ENCODE results near the gene A4GALT.
"Not testable (repeated sequence)": the region's sequence is repeated elsewhere in the genome, so short reads cannot be mapped to it uniquely, and the experiment has no call there.

The A4GALT gene, protein sequence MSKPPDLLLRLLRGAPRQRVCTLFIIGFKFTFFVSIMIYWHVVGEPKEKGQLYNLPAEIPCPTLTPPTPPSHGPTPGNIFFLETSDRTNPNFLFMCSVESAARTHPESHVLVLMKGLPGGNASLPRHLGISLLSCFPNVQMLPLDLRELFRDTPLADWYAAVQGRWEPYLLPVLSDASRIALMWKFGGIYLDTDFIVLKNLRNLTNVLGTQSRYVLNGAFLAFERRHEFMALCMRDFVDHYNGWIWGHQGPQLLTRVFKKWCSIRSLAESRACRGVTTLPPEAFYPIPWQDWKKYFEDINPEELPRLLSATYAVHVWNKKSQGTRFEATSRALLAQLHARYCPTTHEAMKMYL

DNA sequence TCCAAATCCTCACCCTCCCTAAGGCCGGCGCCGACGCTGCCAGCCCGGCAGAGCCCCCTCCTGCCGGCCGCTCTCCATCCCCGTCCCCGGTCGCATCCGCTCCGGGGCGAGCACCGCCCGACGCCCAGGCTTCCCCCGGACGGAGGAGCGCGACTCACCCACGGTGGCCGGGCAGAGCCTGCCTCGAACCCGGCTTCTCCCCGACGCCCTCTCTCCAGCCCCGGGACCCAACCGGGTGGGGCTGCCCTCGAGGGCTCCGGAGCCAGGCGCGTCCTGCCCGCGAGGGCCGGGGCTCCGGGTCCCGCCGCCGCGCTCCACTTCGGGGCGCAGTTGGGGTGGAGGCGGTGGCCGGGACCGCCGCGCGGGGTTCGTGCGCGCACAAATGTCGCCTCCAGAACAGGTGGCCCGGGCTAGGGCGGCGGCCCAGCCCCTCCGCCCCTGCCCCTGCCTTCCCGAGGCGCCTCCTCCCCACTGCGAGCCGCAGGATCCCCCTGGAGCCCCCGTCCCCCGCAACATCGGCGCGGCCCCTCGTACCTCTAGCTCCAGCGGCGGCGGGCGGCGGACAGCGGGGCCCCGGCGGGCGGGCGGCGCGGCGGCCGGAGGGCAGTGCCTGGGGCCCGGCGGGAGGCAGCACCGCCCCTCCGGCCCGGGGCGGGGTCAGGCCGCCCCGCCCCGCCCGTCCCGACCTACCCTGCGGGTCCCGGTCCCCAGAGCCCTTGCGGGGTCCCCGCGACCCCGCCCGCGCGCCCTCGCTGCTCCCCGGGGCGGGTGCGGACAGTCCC is at the start of gene A4GALT:
Gene A4GALT, minus strand, starts transcription at position 608 of the 782 bp plus-strand sequence. CDS start 26,919 bp downstream, outside the sequence.
- DNase-seq (ENCODE audit: low read depth) = no peak

DNA sequence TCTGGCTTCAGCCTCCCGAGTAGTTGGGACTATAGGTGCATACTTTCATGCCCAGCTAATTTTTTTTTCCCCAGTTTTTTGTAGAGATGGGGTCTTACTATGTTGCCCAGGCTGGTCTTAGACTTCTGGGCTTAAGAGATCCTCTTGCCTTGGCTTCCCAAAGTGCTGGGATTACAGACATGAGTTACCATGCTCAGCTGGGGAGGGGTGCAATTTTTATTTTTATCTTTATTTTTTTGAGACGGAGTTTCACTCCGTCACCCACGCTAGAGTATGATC is 49.7 kb upstream of the A4GALT start:
- no peak for DNase-seq (ENCODE audit: low read depth)

DNA sequence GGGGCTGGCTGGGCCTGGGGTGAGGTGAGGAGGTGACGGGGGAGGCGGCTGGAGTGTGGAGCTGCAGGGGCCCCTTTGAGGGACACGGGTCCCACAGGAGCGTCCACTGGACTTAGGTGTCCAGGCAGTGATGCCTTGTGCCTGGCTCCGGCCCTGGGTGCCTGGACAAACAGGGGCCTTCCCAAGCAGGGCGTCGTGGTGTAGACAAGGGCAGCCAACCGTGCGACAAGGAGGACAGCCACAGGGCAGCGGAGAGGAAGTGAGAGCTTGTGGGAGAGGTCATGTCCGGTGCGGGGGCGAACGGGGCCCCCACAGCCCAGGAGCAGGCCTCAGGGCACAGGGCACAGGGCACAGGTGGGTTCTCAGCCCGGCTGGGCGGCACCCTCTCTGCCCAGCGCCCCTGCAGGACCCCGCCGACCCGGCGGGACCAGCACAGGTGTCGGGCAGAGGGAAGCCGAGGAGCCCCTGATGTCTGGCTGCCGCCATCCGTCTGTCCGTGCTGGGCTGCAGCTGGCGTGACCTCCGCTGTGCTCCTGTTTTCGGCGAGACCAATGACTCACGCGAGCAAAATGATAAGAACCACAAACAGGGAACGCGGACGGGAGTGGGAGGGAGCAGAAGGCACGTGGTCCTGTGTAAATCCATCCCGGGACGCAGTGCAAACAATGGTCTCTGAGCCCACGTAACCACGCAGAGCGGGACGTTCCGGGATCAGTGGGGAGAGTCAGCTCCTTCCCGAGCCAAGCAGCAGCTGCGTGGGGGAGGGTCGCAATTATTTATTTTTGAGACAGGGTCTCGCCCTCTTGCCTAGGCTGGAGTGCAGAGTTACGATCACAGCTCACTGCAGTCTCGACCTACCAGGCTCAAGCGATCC is 49.1 kb upstream of the A4GALT start:
- DNase-seq (ENCODE audit: low read depth) = no peak

DNA sequence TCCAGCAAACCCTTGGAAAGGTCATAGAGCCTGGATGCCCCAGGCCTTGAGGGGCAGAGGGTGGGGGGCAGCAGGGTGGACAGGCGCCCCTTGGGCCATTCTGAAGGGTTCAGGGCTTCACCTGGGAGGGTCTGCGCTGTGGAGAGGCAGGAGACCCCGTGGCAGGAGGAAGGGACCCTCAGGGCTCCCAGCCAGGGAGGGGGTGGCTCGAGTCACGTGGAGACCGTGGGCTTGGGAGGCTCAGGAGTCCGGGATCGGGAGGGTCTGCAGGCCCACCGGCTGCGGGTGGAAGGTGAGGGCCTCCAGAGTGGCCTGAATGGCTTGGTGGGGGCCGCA is 48.5 kb upstream of the A4GALT start:
- no peak for DNase-seq (ENCODE audit: low read depth)

DNA sequence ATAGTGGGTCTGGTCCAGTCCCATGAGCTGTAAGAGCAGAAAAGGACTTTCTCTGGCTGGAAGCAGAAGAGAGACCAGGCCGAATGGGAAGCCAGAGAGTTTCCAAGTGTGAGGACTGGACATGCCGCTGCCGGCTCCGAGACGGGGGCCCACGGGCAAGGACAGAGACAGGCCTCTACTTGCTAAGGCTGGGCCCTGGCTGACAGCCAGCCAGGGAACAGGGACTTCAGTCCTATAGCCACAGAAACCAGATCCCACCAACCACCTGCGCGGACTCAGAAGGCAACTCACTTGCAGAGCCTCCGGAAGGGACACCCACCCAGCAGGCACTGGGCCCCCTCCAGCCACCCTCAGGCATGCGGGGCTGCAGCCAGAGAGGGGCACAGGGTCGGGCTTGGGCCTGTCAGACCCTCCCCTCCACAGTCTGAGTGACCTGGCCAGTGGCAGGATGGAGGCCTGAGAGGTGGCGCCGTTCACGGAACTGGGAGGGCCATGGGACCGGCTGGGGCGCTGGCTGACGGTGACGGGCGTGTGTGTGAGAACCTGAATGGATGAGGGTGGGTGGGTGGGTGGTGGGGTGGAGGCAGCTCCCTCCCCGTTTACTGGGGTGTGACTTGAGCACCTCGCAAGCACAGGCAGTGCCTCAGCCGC is 47.8 kb upstream of the A4GALT start:
- DNase-seq (ENCODE audit: low read depth) = no peak

DNA sequence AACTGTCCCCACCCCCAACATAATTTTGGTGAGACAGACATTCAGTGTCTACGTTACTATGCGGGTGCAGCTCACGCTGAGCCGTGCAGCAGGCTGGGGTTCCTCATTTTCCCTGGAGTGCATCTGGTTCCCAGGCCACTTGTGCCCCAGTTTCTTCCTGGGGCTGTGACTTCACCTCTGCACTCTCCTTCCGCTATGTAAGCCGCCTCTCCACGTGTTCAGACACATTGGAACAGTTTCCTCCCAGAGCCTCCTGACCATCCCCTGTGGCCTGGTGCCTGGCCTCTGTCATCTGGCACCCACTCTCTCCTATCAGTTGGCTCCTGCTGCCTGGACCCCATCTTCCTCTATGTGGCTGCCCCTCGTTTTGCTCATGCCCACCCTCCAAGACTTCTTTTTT is 46.2 kb upstream of the A4GALT start:
- no peak for DNase-seq (ENCODE audit: low read depth)

DNA sequence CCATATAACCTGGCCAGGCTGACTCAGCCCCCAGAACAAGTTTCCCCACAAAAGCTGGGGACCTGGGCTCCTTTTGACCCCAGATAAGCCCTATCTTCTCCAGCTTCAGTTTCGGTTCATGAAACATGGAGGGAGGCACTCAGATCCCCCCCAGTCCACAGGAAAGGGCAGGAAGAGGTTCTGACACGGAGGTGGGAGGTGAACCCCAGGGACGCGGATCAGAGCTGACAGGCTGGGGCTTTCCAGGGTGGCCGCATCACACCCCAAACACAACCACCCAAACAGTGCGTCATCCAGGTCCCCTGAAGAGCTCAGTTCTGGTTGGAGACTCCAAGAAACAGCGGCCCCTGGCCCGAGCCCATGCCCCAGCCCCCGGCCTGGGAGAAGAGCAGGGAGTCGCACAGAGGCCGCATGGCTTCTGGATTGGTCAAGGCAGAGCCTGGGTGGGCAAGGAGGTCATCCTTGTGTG is 44.3 kb upstream of the A4GALT start:
- DNase-seq (ENCODE audit: low read depth) = no peak

DNA sequence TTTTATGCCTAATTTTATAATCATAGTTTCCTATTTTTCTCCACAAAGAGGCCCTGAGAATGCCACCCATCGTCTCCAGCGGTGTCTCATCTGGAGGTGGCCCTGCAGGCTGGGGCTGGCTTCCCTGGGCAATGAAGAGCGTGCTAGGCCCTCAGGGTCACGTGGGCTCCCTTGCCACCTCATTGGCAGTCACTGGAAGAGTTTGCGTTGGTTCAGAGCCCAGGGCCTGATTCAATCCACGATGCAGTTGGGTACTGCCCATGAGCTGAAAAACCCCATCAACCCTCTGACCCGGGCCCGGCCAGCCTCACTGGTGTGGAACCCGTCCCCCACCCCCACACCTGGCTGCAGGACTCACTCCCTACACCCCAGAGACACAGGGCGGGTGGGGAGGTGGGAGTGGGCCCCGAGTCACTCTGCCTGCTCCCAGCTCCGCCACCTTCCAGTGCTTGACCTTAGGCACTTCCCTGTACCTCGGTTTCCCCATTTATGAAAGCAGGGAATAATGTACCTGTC is 43.4 kb upstream of the A4GALT start:
- DNase-seq (ENCODE audit: low read depth) = no peak

DNA sequence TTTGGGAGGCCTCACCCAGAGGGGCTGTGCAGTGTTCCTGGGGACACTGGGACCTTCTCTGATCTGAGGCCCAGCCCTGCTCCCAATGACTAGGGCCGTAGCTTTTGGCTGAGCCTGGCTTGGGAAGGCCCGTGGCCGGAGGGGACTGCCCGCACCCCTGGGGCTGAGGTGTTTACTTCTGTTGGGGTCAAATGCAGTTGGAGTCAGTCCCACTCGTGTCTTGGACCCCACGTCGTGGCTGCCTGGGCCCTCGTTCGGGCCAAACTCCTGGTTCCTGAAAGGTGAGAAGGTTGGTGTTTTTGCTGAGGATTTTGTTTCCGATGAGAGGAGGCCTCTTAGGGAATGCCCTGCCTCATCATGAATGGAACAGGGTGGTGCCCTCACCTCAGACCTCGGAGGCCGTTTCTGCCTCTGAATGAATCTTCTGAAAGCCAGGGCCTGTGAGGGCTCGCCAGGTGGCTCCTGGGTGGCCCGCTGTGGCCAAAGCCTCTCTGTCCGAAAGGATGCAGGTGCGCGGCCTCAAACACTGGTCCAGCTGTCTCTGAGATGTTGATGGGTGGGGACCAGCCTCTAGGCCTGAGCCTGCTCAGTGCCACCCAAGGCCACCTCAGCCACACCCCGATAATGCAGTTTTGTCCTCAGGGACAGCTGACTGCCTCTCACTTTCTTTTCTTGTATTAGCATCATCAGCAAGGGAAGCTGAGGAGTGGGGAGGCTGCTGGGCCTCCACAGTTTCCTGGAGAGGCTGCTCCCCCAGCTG is 40.3 kb upstream of the A4GALT start:
- DNase-seq (ENCODE audit: low read depth) = no peak

DNA sequence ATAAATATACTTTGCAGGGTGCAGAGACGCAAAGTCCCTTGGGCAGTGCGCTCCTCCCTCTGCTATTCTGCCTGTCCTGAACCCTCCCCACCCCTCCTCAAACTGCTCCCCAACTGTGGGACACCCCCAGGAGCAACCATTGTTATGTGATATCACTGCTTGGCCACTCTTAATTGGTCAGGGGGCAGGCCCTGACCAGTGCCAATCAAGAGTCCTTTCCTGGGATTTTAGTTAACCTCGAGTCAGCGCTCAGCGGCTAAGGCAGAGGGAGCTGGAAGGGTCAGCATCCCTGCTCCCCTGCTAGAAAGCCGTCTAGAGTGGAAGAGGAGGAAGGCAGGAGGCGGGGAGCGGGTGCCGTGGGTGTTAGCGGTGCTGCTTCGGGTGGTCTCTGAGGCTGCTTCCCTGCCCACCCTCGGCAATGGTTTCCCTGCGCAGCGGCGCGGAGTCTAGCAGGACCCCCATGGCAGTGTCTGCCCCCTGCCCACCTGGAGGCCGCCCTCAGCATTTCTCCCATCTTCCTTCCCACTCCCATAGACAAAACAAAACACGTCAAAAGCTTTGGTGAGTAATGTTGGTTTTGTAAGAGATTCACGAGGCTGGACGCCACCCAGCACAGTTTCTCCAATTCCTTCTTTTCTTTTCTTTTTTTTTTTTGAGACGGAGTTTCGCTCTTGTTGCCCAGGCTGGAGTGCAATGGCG is 38.4 kb upstream of the A4GALT start:
- no peak for DNase-seq (ENCODE audit: low read depth)

DNA sequence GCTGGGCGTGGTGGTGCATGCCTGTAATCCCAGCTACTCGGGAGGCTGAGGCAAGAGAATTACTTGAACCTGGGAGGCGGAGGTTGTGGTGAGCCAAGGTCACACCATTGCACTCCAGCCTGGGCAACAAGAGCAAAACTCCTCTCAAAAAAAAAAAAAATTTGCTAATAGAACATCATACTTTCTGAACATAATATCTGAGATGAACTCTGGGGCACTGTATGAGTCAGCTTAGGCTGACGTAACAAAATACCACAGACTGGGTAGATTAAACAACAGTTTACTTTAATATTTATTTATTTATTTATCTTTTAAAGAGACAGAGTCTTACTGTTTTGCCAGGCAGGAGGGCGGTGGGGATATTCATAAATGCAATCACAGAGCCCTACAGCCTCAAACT is 34.9 kb upstream of the A4GALT start:
- not testable (repeated sequence) for DNase-seq (ENCODE audit: low read depth)

DNA sequence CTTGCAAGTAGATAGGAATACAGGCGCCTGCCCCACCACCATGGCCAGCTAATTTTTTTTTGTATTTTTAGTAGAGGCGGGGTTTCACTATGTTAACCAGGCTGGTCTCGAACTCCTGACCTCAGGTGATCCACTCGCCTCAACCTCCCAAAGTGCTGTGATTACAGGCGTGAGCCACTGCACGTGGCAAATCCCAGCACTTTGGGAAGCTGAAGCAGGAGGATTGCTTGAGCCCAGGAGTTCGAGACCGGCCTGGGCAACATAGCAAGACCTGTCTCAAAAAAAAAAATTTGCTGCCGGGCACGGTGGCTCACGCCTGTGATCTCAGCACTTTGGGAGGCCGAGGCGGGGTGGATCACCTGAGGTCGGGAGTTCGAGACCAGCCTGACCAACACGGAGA is 34.5 kb upstream of the A4GALT start:
- not testable (repeated sequence) for DNase-seq (ENCODE audit: low read depth)

DNA sequence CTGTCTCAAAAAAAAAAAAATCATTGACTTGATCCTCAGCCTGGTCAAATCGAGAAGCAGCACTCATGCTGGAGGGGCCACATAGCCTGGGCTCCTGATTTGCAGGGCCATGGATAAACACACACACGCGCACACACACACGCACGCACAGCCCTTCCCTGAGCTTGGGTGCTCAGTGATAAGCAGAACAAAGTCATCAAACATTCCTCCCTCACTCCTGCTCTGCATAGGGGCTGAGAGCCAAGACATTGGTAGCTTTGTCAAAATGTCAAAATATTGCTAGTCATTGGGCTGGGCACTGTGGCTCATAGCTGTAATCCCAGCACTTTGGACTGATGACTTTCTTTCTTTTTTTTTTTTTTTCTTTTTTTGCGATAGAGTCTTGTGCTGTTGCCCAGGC is 34.0 kb upstream of the A4GALT start:
- DNase-seq (ENCODE audit: low read depth) = no peak

DNA sequence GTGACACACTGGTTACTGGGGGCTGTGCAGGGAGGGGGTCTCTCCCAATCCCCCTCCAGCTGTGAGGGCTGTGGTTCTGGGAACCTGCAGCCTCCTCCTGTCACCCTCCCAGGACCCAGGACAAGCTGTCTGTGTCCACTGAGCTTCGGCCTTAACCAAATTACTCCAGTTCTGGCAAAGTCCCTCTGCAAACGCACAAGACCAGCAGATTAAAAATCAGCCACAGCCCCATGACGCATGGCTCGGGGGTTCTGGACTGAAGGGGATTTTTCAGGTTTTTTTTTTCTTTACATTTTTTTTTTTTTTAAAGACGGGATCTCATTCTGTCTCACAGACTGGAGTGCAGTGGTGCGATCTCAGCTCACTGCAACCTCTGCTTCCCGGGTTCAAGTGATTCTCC is 32.2 kb upstream of the A4GALT start:
- DNase-seq (ENCODE audit: low read depth) = no peak

DNA sequence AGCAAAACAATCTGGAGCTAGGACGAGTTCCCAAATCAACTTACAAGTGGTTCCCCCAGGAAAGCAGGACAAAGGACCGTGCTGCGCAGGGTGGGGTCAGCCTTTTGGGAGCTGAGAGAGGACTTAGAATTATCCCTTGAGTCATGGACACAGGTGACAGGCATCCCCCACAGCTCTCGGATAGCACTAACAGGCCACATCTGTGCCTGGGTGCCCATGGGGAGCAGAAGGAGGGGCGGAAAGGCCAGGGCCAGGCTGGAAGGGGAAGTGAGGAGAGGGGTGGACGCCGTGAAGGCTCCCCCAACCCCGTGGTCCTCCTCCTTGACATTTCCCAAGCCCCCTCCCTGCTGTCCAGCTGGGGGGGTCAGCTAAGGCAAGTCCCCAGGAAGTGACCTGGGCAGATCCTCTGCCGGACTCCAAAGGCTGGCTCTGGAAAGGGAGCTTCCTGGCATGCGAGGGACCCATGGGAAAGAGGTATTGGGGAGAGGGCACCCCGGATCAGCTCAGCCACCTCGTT is 31.6 kb upstream of the A4GALT start:
- no peak for DNase-seq (ENCODE audit: low read depth)

DNA sequence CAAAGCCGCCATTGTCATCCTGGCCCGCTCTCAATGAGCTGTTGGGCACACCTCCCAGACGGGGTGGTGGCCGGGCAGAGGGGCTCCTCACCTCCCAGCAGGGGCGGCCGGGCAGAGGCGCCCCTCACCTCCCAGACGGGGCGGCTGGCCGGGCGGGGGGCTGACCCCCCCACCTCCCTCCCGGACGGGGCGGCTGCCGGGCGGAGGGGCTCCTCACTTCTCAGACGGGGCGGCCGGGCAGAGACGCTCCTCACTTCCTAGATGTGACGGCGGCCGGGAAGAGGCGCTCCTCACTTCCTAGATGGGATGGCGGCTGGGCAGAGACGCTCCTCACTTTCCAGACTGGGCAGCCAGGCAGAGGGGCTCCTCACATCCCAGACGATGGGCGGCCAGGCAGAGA is 29.8 kb upstream of the A4GALT start:
- DNase-seq (ENCODE audit: low read depth) = not testable (repeated sequence)

DNA sequence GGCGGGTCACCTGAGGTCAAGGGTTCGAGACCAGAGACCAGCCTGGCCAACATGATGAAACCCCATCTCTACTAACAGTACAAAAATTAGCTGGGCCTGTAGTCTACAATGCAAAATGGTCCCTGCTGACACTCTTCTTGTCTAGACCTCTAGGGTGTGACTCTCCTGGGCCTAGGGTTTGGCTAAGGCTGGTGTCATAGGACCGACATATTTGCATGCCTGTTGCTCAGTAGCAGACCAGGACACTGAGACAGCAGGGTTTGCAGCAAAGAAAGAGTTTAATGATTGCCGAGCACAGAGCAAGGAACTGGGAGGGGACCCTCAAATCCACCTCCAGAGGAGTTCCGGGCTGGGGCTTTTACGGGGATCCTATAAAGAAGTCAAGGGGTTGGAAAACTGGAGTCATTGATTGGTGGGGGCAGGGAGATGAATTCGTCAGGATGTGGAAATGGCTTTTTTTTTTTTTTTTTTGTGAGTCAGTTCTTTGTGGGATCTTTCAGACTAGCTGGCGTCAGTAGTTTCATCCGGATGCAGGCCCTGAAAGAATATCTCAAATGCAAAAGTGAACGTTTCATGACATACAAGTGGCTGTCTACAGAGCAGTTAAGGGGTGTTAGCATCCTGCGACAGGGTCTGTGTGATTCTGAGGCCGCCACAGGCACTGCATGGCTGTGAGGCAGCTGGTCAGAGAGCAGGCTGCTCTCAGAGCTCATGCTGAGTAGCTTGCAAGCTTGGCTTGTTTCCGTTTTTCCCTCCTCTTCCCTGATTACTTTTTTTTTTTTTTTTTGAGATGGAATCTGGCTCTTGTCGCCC is 27.2 kb upstream of the A4GALT start:
- no peak for DNase-seq (ENCODE audit: low read depth)

DNA sequence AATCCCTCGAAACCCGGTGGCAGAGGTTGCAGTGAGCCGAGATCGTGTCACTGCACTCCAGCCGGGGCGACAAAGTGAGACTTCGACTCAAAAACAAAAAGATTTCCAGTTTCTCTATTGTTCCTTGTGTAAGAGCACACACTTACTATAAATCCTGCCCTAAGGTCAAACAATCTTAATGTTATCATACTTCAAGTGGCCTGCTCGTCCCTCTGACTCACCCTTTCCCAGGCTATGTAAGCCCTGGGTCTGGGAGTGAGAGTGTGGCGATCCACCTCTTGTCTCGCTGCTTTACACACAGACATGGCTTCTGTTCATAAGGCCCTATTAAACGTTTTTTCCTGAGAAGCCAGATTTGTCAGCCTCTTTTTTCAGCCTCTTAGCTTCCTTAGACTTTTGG is 24.4 kb upstream of the A4GALT start:
- DNase-seq (ENCODE audit: low read depth) = no peak

DNA sequence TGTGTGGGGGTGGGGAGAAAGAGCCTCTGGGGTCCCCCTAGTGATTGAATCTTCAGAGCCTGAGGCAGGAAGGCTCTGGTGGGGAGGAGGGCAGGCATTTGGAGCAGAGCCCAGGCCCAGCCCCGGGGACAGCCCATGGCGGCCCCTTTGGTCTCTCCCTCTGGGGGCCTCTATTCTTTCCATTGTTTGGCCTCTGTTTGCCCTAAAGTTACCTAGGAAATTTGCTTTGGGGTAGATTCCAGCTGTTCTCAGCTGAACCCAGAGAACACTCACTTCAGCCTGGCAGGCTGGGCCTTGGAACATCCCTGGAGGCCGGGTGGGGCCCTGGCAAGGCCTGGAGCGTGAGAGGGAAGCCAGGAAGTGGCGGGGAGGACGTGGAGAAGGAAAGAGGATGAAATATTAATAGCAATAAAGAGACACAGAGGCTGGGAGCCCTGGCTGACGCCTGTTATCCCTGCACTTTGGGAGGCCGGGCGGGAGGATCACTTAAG is 22.9 kb upstream of the A4GALT start:
- DNase-seq (ENCODE audit: low read depth) = no peak

All from stimulated activated CD8-positive, alpha-beta memory T cell treated with anti-CD3 and anti-CD28 coated beads, Interleukin-15, amount 100 ng/mL, for 1 hour (primary cell).